ENCODE results near the gene CREBBP. TPM values are rescaled to one million over a fixed set of nuclear protein-coding genes. Genes with fewer than 3 reads are reported as not detected.

The CREBBP gene
- total RNA-seq, 1 donor from 2014 or later, result 33.5 TPM

GRCh38 chr16:3740934-3741333, 139.6 kb downstream of the CREBBP start:
- Histone ChIP-seq H3K9me3 (replicated peaks) (no peaks in the 10 kb centered on the region), H3K4me3 (no peak overlapping the region), H3K36me3 (peaks cover 100% of the 10 kb centered on the region), H3K27ac (replicated peaks) (no peak overlapping the region), H3K4me1 (no peaks in the 10 kb centered on the region), H3K27me3 (ENCODE audit: low read depth) (no peaks in the 10 kb centered on the region)
- intact Hi-C loops (cut with micrococcal nuclease), result no loop called here
- no peak for TF ChIP-seq CTCF (IDR thresholded peaks at IDR 0.05; ENCODE audit: borderline replicate concordance)
- DNase-seq, result no peak

- intact Hi-C loops (cut with micrococcal nuclease), result no loop called here
- H3K36me3 ChIP-seq, result peaks cover 100% of the 10 kb centered on the region
- no peak for DNase-seq
Observed at GRCh38 chr16:3740186-3740585, 140.3 kb downstream of the CREBBP start.

GRCh38 chr16:3739636-3740035, 140.9 kb downstream of the CREBBP start:
- no peak overlapping the region for H3K27ac ChIP-seq (replicated peaks)
- peaks cover 100% of the 10 kb centered on the region for H3K36me3 ChIP-seq
- H3K4me3 ChIP-seq, result no peak overlapping the region
- H3K27me3 ChIP-seq (ENCODE audit: low read depth), result no peaks in the 10 kb centered on the region
- no peak for TF ChIP-seq CTCF (IDR thresholded peaks at IDR 0.05; ENCODE audit: borderline replicate concordance)
- intact Hi-C loops (cut with micrococcal nuclease), result no loop called here
- no peak for DNase-seq
- no peaks in the 10 kb centered on the region for H3K9me3 ChIP-seq (replicated peaks)
- no peaks in the 10 kb centered on the region for H3K4me1 ChIP-seq

More at GRCh38 chr16:3740186-3740585, 140.3 kb downstream of the CREBBP start:
- no peak for TF ChIP-seq CTCF (IDR thresholded peaks at IDR 0.05; ENCODE audit: borderline replicate concordance)
- Histone ChIP-seq H3K4me1 (no peaks in the 10 kb centered on the region), H3K9me3 (replicated peaks) (no peaks in the 10 kb centered on the region), H3K4me3 (no peak overlapping the region), H3K27ac (replicated peaks) (no peak overlapping the region), H3K27me3 (ENCODE audit: low read depth) (no peaks in the 10 kb centered on the region)

- no peaks in the 10 kb centered on the region for H3K4me1 ChIP-seq
- no peak overlapping the region for H3K4me3 ChIP-seq
- no peaks in the 10 kb centered on the region for H3K27me3 ChIP-seq (ENCODE audit: low read depth)
- no peaks in the 10 kb centered on the region for H3K9me3 ChIP-seq (replicated peaks)
- intact Hi-C loops (cut with micrococcal nuclease), result no loop called here
- DNase-seq, result no peak
- no peak overlapping the region for H3K27ac ChIP-seq (replicated peaks)
- TF ChIP-seq CTCF (IDR thresholded peaks at IDR 0.05; ENCODE audit: borderline replicate concordance), result no peak
- peaks cover 100% of the 10 kb centered on the region for H3K36me3 ChIP-seq
Observed at GRCh38 chr16:3738541-3738940, 142.0 kb downstream of the CREBBP start.

GRCh38 chr16:3738128-3738527, 142.4 kb downstream of the CREBBP start:
- no peak for TF ChIP-seq CTCF (IDR thresholded peaks at IDR 0.05; ENCODE audit: borderline replicate concordance)
- no peaks in the 10 kb centered on the region for H3K27me3 ChIP-seq (ENCODE audit: low read depth)
- intact Hi-C loops (cut with micrococcal nuclease), result no loop called here

GRCh38 chr16:3737181-3737580, 143.3 kb downstream of the CREBBP start:
- Histone ChIP-seq H3K4me3 (no peak overlapping the region), H3K27ac (replicated peaks) (no peak overlapping the region), H3K27me3 (ENCODE audit: low read depth) (no peaks in the 10 kb centered on the region), H3K9me3 (replicated peaks) (no peaks in the 10 kb centered on the region), H3K36me3 (peaks cover 100% of the 10 kb centered on the region), H3K4me1 (no peaks in the 10 kb centered on the region)
- no peak for DNase-seq
- intact Hi-C loops (cut with micrococcal nuclease), result no loop called here
- no peak for TF ChIP-seq CTCF (IDR thresholded peaks at IDR 0.05; ENCODE audit: borderline replicate concordance)

More at GRCh38 chr16:3738128-3738527, 142.4 kb downstream of the CREBBP start:
- H3K4me1 ChIP-seq, result no peaks in the 10 kb centered on the region
- H3K4me3 ChIP-seq, result no peak overlapping the region
- peaks cover 100% of the 10 kb centered on the region for H3K36me3 ChIP-seq
- DNase-seq, result no peak
- no peak overlapping the region for H3K27ac ChIP-seq (replicated peaks)
- H3K9me3 ChIP-seq (replicated peaks), result no peaks in the 10 kb centered on the region

Measured in left ventricle myocardium inferior (tissue), 1 donor.